Pancreas (tissue), 10 donors: ENCODE data around the gene PTPN1. TPM values are rescaled to one million over a fixed set of nuclear protein-coding genes. Genes with fewer than 3 reads are reported as not detected.
A peak's percentile ranks its signal among the peaks of the same experiment; 100 is the strongest.
"Not testable (repeated sequence)": the region's sequence is repeated elsewhere in the genome, so short reads cannot be mapped to it uniquely, and the experiment has no call there.

Experiments
- ATAC-seq, 4 donors: fragments of 200-7000 bp; cut with Tn5 transposase; one replicate each; pipeline versions ENCODE4 v1.8.0 to v1.9.1; 2020; ENCODE audit warnings: mild to moderate bottlenecking in 4 of 4, moderate library complexity in 4 of 4
- DNase-seq, 6 donors: peaks; one replicate each; pipeline ENCODE4 v3.0.0-alpha.2; 2020
- FAIRE-seq: peaks from 2 replicates; lab custom pipeline; 2012; peaks lifted over from hg19 to GRCh38; lab: Jason Lieb, UNC
- H3K27ac ChIP-seq, 4 donors: fragments of 200-600 bp; sonication (generic); 1 replicate in 3 of 4; 2 replicates in 1 of 4; pipeline versions ENCODE4 v1.5.0 to v1.8.0; 2020
- H3K27me3 ChIP-seq, 4 donors: fragments of 200-600 bp; one replicate each; pipeline ENCODE4 v1.8.0; 2021
- H3K36me3 ChIP-seq, 3 donors: fragments of 200-600 bp; sonication (generic) in 1 of 3; one replicate each; pipeline versions ENCODE4 v1.5.0 to v1.8.0; 2020 to 2021
- H3K4me1 ChIP-seq, 3 donors: fragments of 200-600 bp; one replicate each; pipeline ENCODE4 v1.8.0; 2021
- H3K4me3 ChIP-seq, 4 donors: fragments of 200-600 bp; sonication (generic) in 2 of 4; one replicate each; pipeline versions ENCODE4 v1.5.0 to v1.8.0; 2020 to 2021
- H3K9me3 ChIP-seq, 4 donors: fragments of 200-600 bp; one replicate each; pipeline ENCODE4 v1.8.0; 2021
- CTCF ChIP-seq, 4 donors: fragments of 200-600 bp; sonication (generic) in 3 of 4; IDR thresholded peaks; one replicate each; pipeline versions ENCODE4 v1.5.0 to v1.8.0; 2021; ENCODE audit warnings: antibody characterized with exemption in 4 of 4
- WGBS, 2 donors: extraction: QIAGEN DNeasy Blood & Tissue Kit; methylation state at CpG; one replicate each; pipeline ENCODE4 v1.1.7; 2013; 5-methylcytosine and 5-hydroxymethylcytosine counted together
- intact Hi-C, 3 donors: fragments of 100-400 bp; cut with DNase I; formaldehyde crosslinking; loops; one replicate each; pipeline versions ENCODE4 v1.11.1 to v1.14.2; 2022
- polyA plus RNA-seq, 2 donors: library from polyadenylated mRNA; stranded (reverse); fragments of 200-250 nt; gene quantifications; one replicate each; pipeline ENCODE4 v1.2.3, GENCODE V29; 2013
- total RNA-seq, 6 donors: library from RNA; stranded (reverse); fragmentation: NEBNext Ultra II Directional in 4 of 6; extraction: Animal tissue kit (Norgen Biotek cat#: 25700) in 4 of 6; gene quantifications; one replicate each; pipeline versions ENCODE4 v1.2.1 to v1.2.4, GENCODE V29; 2021 to 2023
- donor health status: healthy with polysubstance abuse.
- donor health status: DM: no; HTN: no; CAD: no; lungs with moderate emphysema.
- donor health status: DM: no; HTN: no; CAD: no.
- donor health status: control.
- donor health status: control.
- donor health status: Bipolar disorder and iron deficiency.
- donor health status: DM: yes; HTN: yes; CAD: no.
- donor health status: DM: no; HTN: no; CAD: no.
- donor health status: DM: no; HTN: no; CAD: no.
- donor health status: DM: yes; HTN: yes; CAD: no.

The PTPN1 gene
- total and polyA plus RNA-seq, 8 donors, result 6.0 to 12.4 (median 8.6) TPM

GRCh38 chr20:50472693-50473664 lies 37.2 kb upstream of the PTPN1 start:
- Histone ChIP-seq H3K27ac (no peak overlapping the region), H3K4me3 (no peak overlapping the region), H3K4me1 (no peaks in the 10 kb centered on the region), H3K9me3 (no peaks in the 10 kb centered on the region), H3K27me3 (no peaks in the 10 kb centered on the region), H3K36me3 (no peaks in the 10 kb centered on the region)
- intact Hi-C loops, result no loop called here
- FAIRE-seq (no peak), ATAC-seq (peak in 1 of 4 donors; percentile 55), DNase-seq (no peak)
- 80 to 83% methylated on average over 12 of the region's 12 CpGs for WGBS, 2 donors
- TF ChIP-seq CTCF (IDR thresholded peaks at IDR 0.05), result no peak

GRCh38 chr20:50474356-50474755 lies 35.8 kb upstream of the PTPN1 start:
- WGBS, 2 donors, result 94 to 95% methylated on average over 5 of the region's 5 CpGs
- intact Hi-C loops, DNase-seq, H3K4me1 ChIP-seq, H3K9me3 ChIP-seq, H3K4me3 ChIP-seq, H3K27me3 ChIP-seq, H3K36me3 ChIP-seq, H3K27ac ChIP-seq, FAIRE-seq, ATAC-seq: not testable (repeated sequence)

- no peak overlapping the region for H3K4me3 ChIP-seq
- no peak for TF ChIP-seq CTCF (IDR thresholded peaks at IDR 0.05)
- 70 to 76% methylated on average over 14 of the region's 14 CpGs for WGBS, 2 donors
- H3K36me3 ChIP-seq, result no peaks in the 10 kb centered on the region
- H3K27me3 ChIP-seq, result no peaks in the 10 kb centered on the region
- H3K9me3 ChIP-seq, result no peaks in the 10 kb centered on the region
- no peak for FAIRE-seq
- ATAC-seq, result peak in 2 of 4 donors; percentile 19 to 24
- no peaks in the 10 kb centered on the region for H3K4me1 ChIP-seq
- intact Hi-C loops, result no loop called here
- no peak for DNase-seq
- no peak overlapping the region for H3K27ac ChIP-seq
Measured at GRCh38 chr20:50475681-50476292, 34.4 kb upstream of the PTPN1 start.

- intact Hi-C loops, result no loop called here
- Histone ChIP-seq H3K9me3 (no peaks in the 10 kb centered on the region), H3K27ac (no peak overlapping the region), H3K4me3 (no peak overlapping the region), H3K27me3 (no peaks in the 10 kb centered on the region), H3K4me1 (no peaks in the 10 kb centered on the region), H3K36me3 (no peaks in the 10 kb centered on the region)
- 72 to 83% methylated on average over 5 of the region's 5 CpGs for WGBS, 2 donors
- no peak for ATAC-seq
- no peak for TF ChIP-seq CTCF (IDR thresholded peaks at IDR 0.05)
- no peak for FAIRE-seq
- DNase-seq, result no peak
Measured at GRCh38 chr20:50477239-50477872, 32.8 kb upstream of the PTPN1 start.
